ENCODE results near the gene ZDHHC14. TPM values are rescaled to one million over a fixed set of nuclear protein-coding genes. Genes with fewer than 3 reads are reported as not detected.

ZDHHC14 gene
- total RNA-seq, 1 experiment from 2014 or later, result 1.7 TPM

DNA sequence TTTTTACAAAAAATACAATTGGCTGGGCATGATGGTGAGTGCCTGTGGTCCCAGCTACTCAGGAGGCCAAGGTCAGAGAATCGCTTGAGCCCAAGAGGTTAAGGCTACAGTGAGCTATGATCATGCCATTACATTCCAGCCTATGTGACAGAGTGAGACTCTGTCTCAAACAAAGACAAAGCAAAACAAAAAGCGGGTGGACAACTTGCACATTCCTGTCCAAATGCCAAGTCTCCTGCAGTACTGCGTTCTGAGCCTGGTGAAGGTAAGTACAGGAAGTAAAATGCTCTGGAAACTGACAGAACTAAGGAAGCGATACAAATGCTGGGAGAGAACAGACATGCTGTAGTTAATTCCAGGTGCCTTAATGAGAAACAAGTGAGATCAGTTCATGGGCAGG is 37.3 kb upstream of the ZDHHC14 start:
- no peak overlapping the region for H2BK15ac ChIP-seq (ENCODE audit: low read depth, low read length)
- H3K4me3 Mint-ChIP-seq, result no peak overlapping the region
- no peak overlapping the region for H3K56ac ChIP-seq (ENCODE audit: insufficient read length, low read depth, low read length)
- H3K4ac ChIP-seq (ENCODE audit: low read depth, low read length), result no peak overlapping the region
- no peak for DNase-seq
- H3K4me1 ChIP-seq (ENCODE audit: insufficient read depth, low read length), result no peaks in the 10 kb centered on the region
- no peaks in the 10 kb centered on the region for H3K79me2 ChIP-seq (ENCODE audit: insufficient read depth, low read length)
- peaks cover 0 to 2% of the 10 kb centered on the region in 2 experiments; a peak in 1 of 5 replicates for H3K9me3 Mint-ChIP-seq
- H4K8ac ChIP-seq (replicated peaks; ENCODE audit: insufficient read length, low read depth, low read length), result no peak overlapping the region
- no peak overlapping the region for H3T11ph ChIP-seq (ENCODE audit: low read length)
- H3K27ac Mint-ChIP-seq, result no peak overlapping the region; a peak in 1 of 7 replicates
- H2BK120ac ChIP-seq (ENCODE audit: low read depth, low read length, poor library complexity, severe bottlenecking), result no peak overlapping the region
- no peak overlapping the region for H2AK5ac ChIP-seq (ENCODE audit: insufficient read length, low read length)
- H2BK12ac ChIP-seq (ENCODE audit: insufficient read length, low read depth, low read length), result no peak overlapping the region
- H3K79me1 ChIP-seq (ENCODE audit: insufficient read depth, low read depth, low read length, poor library complexity, severe bottlenecking), result no peaks in the 10 kb centered on the region
- H3K9ac ChIP-seq (ENCODE audit: extremely low read depth, insufficient read length, low read length), result no peak overlapping the region
- peak overlapping the region; percentile 19 for H3K27ac ChIP-seq (ENCODE audit: insufficient read length, low read depth, low read length)
- no peaks in the 10 kb centered on the region for H4K20me1 ChIP-seq (ENCODE audit: control insufficient read depth, insufficient read depth, insufficient read length)
- peaks cover 9% of the 10 kb centered on the region for H3K27me3 Mint-ChIP-seq (ENCODE audit: low read depth)
- H4K91ac ChIP-seq (ENCODE audit: insufficient read length, low read depth, low read length), result no peak overlapping the region
- no peaks in the 10 kb centered on the region for H3K36me3 Mint-ChIP-seq (ENCODE audit: insufficient read depth in 1 of 3, low read depth in 3 of 3)
- H3K23me2 ChIP-seq (ENCODE audit: insufficient read length, low read depth, low read length, poor library complexity, severe bottlenecking), result no peaks in the 10 kb centered on the region
- H3K14ac ChIP-seq (ENCODE audit: insufficient read depth, low read length), result no peak overlapping the region
- H3K27me3 ChIP-seq (ENCODE audit: insufficient read depth, low read length), result no peaks in the 10 kb centered on the region
- no peak overlapping the region for H4K5ac ChIP-seq (ENCODE audit: insufficient read length, low read depth, low read length)
- H3K4me1 Mint-ChIP-seq, result no peaks in the 10 kb centered on the region
- WGBS (ENCODE audit: extremely low coverage, insufficient read length, low lambda C conversion rate), result no CpG with 5 or more reads among the region's 4 CpGs
- H3K4me2 ChIP-seq (ENCODE audit: insufficient read depth, insufficient read length, low read length), result no peak overlapping the region
- H3K9me3 ChIP-seq (ENCODE audit: control insufficient read depth, low read depth, low read length), result no peaks in the 10 kb centered on the region
- H2BK5ac ChIP-seq (ENCODE audit: insufficient read length, low read length), result no peak overlapping the region
- H3K18ac ChIP-seq (ENCODE audit: insufficient read length, low read depth, low read length), result no peak overlapping the region
- no peak overlapping the region for H2AFZ ChIP-seq (ENCODE audit: low read length)
- no peak overlapping the region for H3K23ac ChIP-seq (ENCODE audit: insufficient read length, low read depth, low read length)
- no peak overlapping the region for H2BK20ac ChIP-seq (ENCODE audit: low read depth, low read length, poor library complexity, severe bottlenecking)
- TF ChIP-seq, protein P1, sequence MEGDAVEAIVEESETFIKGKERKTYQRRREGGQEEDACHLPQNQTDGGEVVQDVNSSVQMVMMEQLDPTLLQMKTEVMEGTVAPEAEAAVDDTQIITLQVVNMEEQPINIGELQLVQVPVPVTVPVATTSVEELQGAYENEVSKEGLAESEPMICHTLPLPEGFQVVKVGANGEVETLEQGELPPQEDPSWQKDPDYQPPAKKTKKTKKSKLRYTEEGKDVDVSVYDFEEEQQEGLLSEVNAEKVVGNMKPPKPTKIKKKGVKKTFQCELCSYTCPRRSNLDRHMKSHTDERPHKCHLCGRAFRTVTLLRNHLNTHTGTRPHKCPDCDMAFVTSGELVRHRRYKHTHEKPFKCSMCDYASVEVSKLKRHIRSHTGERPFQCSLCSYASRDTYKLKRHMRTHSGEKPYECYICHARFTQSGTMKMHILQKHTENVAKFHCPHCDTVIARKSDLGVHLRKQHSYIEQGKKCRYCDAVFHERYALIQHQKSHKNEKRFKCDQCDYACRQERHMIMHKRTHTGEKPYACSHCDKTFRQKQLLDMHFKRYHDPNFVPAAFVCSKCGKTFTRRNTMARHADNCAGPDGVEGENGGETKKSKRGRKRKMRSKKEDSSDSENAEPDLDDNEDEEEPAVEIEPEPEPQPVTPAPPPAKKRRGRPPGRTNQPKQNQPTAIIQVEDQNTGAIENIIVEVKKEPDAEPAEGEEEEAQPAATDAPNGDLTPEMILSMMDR (conservative IDR thresholded peaks at IDR 0.05), result no peak

All from H9 (cell line).